ENCODE measurements around the gene LSR. TPM values are rescaled to one million over a fixed set of nuclear protein-coding genes. Genes with fewer than 3 reads are reported as not detected.
A peak's percentile ranks its signal among the peaks of the same experiment; 100 is the strongest.

The LSR gene
- total RNA-seq, 2 donors from 2014 or later, result 252 TPM

DNA sequence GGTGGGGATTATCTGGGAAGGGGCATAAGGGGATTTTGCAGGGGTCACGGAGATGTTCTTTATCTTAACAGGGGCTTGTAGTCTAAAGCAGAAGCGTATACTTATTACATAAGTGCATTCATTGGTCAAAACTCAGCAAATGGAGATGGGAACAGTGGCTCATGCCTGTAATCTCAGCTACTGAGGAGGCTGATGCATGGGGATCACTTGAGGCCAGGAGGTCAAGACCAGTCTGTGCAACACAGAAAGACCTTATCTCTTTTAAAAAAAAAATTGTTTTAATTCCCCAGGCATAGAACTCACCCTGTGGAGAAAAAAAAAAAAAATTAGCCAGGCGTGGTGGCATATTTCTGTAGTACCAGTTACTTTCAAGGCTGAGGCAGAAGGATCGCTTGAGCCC is 39.2 kb upstream of the LSR start:
- Histone ChIP-seq H3K36me3 (no peaks in the 10 kb centered on the region), H3K9ac (ENCODE audit: low read depth in 2 of 2, low read length in 2 of 2) (no peak overlapping the region), H3K27ac (no peak overlapping the region), H3K4me1 (peaks cover 6% of the 10 kb centered on the region), H3K9me3 (no peaks in the 10 kb centered on the region), H3K4me3 (no peak overlapping the region), H3K27me3 (no peaks in the 10 kb centered on the region)
- intact Hi-C loops (cut with DNase I), result no loop called here
- TF ChIP-seq, protein P1, sequence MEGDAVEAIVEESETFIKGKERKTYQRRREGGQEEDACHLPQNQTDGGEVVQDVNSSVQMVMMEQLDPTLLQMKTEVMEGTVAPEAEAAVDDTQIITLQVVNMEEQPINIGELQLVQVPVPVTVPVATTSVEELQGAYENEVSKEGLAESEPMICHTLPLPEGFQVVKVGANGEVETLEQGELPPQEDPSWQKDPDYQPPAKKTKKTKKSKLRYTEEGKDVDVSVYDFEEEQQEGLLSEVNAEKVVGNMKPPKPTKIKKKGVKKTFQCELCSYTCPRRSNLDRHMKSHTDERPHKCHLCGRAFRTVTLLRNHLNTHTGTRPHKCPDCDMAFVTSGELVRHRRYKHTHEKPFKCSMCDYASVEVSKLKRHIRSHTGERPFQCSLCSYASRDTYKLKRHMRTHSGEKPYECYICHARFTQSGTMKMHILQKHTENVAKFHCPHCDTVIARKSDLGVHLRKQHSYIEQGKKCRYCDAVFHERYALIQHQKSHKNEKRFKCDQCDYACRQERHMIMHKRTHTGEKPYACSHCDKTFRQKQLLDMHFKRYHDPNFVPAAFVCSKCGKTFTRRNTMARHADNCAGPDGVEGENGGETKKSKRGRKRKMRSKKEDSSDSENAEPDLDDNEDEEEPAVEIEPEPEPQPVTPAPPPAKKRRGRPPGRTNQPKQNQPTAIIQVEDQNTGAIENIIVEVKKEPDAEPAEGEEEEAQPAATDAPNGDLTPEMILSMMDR (IDR thresholded peaks at IDR 0.05), result no peak
- DNase-seq, result peak; percentile 5

DNA sequence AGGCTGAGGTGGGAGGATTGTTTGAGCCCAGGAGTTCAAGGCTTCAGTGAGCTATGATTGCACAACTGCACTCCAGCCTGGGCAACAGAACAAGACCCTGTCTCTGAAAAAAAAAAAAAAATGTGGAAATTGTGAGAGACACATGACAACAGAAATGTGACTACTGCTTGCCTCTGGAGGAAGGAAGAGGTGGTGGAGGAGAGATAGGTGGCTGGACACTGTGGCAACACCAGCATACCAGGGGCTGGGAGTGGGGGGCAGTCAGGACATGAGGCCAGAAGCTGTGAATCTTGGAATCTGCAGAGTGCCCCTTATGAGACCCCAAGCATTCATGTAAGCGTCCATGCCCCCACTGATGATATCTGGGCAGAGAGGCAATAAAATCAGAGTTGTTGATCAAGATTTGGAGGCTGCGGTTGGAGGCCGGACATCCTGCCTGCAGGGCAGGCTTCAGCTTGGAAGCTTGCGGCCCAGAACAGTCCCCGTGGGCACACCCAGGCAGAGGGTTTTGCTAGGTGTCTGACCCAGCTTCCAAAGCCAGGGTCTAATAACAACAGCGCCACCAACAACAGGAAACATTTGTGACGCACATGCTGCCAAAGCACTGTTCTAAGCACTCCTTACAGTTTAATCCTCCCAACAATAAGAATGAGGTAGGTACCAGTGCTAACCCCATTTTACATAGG is 37.1 kb upstream of the LSR start:
- Histone ChIP-seq H3K27ac (peak overlapping the region; percentile 44), H3K4me1 (peaks cover 6% of the 10 kb centered on the region), H3K9ac (ENCODE audit: low read depth in 2 of 2, low read length in 2 of 2) (peak overlapping the region in 1 of 2 donors; percentile 24), H3K36me3 (no peaks in the 10 kb centered on the region), H3K9me3 (no peaks in the 10 kb centered on the region), H3K27me3 (no peaks in the 10 kb centered on the region), H3K4me3 (no peak overlapping the region)
- TF ChIP-seq, protein P1 (IDR thresholded peaks at IDR 0.05), result no peak
- peak; percentile 53 for DNase-seq
- intact Hi-C loops (cut with DNase I), result no loop called here

DNA sequence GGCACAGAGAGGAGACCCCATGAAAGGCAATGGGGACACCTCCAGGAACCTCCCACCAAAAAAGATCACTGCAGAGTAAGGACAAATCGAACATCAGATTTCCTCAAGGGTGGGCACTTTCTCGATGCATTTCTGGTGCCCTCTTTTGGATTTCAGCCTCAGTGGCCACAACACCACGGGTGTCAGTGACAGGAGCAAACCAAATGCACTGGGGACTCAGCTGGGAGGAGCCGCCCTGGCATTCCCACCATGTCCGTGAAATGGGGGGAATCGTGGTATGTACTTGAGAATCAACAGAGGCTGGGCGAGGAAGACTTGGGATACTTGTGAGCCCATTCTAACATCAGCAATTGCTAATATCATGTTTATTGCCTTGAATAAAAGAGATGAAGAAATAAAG is 36.6 kb upstream of the LSR start:
- Histone ChIP-seq H3K27ac (no peak overlapping the region), H3K27me3 (no peaks in the 10 kb centered on the region), H3K36me3 (no peaks in the 10 kb centered on the region), H3K4me1 (peaks cover 6% of the 10 kb centered on the region), H3K9ac (ENCODE audit: low read depth in 2 of 2, low read length in 2 of 2) (no peak overlapping the region), H3K4me3 (no peak overlapping the region), H3K9me3 (no peaks in the 10 kb centered on the region)
- TF ChIP-seq, protein P1 (IDR thresholded peaks at IDR 0.05), result no peak
- DNase-seq, result no peak
- intact Hi-C loops (cut with DNase I), result no loop called here

DNA sequence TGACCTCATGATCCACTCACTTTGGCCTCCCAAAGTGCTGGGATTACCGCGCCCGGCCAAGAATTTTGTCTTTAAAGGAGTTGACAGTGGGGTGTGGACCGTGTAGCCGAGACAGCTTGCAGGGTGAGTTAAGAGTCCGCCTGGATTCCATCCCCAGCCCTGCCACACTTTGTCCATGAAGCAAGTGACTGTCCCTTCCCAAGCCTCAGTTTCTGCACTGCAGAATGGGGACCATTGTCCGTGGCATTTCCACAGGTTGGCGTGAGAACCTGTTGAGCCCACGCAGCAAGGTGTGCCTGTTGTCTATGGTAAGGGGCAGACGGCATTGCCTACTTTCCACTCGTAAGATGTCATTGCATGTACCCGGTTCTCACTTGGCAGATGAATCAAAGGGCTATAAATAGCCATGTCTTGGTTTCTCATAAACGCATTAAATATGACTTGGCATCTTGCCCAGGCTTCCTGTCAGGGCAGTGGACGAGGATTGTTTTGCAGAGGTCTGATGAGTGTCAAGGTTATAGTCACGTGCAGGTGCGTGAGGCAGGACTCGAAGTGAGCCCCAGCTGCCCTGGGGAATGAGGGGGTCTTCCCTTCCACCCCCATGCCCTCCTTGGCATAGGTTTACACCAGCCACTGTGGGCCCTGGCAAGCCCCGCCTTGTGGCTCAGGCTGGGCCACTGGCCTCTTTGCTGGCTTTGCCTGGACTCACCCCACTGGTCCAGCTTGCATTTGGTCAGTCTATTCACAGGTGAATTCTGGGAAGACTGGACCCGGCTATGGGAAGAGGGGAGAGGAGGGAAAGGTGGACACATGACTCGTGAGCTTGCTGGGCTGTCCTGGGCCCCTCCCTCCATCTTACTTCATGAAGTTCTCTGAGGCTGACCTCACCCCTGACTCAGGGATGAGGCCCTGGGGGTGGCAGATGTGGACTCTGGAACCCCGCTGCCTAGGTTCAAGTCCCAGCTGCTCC is 34.9 kb upstream of the LSR start:
- Histone ChIP-seq H3K4me3 (no peak overlapping the region), H3K9ac (ENCODE audit: low read depth in 2 of 2, low read length in 2 of 2) (peak overlapping the region; percentile 38 to 48), H3K4me1 (peaks cover 6% of the 10 kb centered on the region), H3K27ac (peak overlapping the region; percentile 66), H3K36me3 (no peaks in the 10 kb centered on the region), H3K9me3 (no peaks in the 10 kb centered on the region), H3K27me3 (no peaks in the 10 kb centered on the region)
- intact Hi-C loops (cut with DNase I), result no loop called here
- DNase-seq, result peak; percentile 86
- TF ChIP-seq, protein P1 (IDR thresholded peaks at IDR 0.05), result no peak

DNA sequence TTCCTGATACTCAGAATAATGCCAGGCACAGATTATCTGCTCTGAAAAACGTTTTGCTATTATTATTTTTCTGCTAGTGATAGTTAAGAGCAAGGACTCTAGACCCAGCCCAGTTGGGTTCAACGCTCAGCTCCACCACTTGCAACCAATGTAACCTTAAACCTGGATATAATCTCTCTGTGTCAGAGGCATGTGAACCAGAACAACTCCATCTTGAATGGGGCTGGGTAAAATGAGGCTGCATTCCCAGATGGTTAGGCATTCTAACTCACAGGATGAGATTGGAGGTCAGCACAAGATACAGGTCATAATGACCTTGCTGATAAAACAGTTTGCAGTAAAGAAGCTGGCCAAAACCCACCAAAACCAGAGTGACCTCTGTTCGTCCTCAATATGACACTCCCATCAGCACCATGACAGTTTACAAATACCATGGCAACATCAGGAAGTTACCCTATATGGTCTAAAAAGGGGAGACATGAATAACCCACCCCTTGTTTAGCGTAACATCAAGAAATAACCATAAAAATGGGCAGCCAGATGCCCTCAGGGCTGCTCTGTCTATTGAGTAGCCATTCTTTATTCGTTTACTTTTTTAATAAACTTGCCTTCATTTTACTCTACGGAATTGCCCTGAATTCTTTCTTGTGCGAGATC is 33.9 kb upstream of the LSR start:
- no peak overlapping the region for H3K27ac ChIP-seq
- H3K4me1 ChIP-seq, result peaks cover 6% of the 10 kb centered on the region
- no peak overlapping the region for H3K9ac ChIP-seq (ENCODE audit: low read depth in 2 of 2, low read length in 2 of 2)
- TF ChIP-seq, protein P1 (IDR thresholded peaks at IDR 0.05), result no peak
- no peaks in the 10 kb centered on the region for H3K36me3 ChIP-seq
- no peak for DNase-seq
- H3K4me3 ChIP-seq, result no peak overlapping the region
- H3K9me3 ChIP-seq, result no peaks in the 10 kb centered on the region
- no peaks in the 10 kb centered on the region for H3K27me3 ChIP-seq
- intact Hi-C loops (cut with DNase I), result no loop called here

All from colonic mucosa (tissue), 4 donors.